ENCODE data around the gene OR5AP2.
"Not testable (repeated sequence)": the region's sequence is repeated elsewhere in the genome, so short reads cannot be mapped to it uniquely, and the experiment has no call there.

OR5AP2 gene

DNA sequence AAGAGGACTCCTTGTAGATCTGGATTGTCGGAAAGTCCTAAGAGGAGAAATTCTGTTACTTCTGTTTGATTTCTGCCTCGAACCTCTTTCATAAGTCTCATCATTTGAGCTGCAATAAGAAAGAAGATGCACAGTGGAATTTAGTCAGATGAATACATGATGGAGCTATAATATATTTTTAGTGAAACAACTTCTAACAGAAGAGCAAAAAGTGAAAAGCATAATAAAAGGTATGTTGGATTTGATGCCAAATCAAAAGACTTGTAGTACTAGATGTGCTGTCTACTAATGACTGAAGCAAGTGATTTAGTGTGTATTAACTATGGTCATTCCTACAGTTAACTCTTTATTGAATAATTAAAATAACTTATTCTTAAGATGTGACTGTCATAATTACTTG, at the start of gene OR5AP2:
OR5AP2 (minus strand) TSS at position 101 of the 400 bp plus-strand sequence; CDS start at position 101, 0 bp downstream.
- no peak for FAIRE-seq

DNA sequence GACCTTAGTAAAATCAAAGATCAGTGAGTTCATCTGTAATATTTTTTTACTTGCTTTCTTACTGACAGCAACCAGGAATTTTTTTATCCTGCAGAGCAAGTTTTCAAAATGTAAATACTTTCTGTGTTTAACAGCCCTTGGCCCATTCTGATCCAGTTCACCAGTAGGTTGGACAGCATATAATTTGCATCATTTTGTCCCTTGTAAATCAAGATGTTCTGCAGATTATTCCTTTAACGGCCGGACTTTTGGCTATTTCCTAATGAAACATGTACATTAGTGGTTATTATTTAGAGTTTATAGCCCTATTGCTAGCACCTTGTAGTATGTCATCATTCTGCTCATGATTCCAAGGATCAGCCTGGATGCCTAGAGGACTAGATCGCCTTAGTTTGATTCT, 48.9 kb upstream of the OR5AP2 start:
- FAIRE-seq, result not testable (repeated sequence)

DNA sequence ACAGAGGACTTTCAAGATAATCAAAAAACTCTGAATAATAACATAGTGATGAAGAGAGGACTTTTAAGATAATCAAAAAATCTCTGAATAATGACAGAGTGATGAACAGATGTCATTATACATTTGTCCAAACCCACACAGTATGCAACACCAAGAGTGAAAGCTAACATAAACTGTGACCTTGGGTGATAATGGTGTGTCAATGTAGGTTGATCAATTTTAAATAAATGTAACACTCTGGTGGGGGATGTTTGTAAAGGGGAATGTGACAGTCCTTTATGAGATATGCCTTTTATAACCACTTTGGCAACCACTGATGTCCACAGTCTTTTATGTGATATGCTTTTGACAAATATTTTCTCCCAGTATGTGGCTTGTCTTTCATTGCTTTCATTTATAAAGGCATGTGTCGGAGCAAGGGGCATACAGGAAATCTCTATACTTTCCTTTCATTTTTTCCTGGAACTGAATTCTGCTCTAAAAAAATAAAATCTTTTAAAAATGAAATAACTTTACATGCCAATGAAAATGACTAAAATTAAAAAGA, 46.4 kb upstream of the OR5AP2 start:
- no peak for FAIRE-seq

DNA sequence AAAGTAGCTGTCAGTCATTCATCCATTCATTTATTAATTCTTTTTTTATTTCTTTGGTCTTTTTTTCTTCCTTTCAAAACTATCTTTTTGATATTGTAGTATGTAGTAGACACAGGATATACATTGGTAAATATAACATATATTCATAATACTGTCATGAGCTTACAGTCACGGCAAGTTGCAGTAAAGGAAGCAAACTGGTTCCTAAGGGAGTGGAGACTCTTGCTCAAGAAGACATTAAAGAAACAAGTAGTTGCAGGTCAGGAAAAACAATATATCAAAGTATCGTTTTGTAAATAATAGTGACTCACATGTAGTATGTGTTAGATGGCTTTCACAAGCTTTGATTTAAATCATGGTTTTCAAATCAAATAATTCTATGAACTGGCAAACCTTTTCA, 28.7 kb upstream of the OR5AP2 start:
- FAIRE-seq, result no peak

DNA sequence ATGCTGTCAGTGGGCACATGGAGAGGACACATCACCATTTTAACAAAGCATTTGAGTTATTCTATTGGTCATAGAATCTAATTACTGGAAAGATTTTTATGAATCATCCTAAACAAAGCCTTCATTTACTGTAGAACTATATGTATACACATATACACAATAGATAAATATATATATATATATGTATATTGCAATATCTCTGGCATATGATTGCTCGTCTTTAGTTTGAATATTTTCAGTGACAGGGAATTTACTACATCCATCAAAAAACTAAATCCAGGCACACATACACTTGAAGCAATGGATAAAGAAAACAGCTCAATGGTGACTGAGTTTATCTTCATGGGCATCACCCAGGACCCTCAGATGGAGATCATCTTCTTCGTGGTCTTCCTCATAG, 21.1 kb upstream of the OR5AP2 start, which contains the start of gene OR5AR1:
OR5AR1 (plus strand) TSS at position 301 of the 400 bp plus-strand sequence; CDS start at position 301, 0 bp downstream.
- FAIRE-seq, result no peak

DNA sequence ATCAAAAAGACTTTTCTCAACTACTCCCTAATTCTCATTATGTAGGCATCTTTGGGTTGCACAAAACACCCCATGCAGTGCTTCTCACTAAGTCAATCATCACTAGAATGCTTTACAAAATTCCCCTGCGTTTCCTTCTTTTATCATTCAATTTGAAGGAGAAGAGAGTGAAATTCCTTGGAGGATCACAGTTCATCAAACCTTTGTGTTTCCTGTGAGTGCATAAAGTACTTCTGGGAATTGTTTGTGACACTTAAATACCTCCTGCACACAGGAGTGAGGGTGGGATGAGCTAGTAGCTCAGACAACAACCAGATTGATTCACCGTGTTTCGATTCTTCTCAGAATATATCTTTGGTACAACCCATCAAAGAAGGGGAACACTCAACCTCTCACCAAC, 17.5 kb upstream of the OR5AP2 start:
- no peak for FAIRE-seq

DNA sequence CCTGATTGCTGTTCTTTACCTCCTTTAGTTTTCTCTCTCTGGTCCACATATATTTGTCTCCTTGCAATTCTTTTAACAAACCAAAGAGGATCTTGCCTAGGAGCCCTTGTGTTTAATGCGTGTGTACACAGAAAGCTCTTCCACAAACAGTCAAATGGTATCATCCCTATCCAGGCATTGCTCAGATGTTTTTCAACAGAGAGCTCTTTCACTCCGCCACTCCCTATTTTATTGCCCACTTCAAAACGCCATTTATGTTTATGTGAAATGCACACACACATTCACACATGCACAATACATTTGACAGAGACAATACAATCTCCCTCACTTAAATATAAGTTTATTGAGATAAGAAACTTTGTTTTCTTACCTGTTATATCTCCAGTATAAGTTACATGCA, 4.7 kb downstream of the OR5AP2 start:
- no peak for FAIRE-seq

DNA sequence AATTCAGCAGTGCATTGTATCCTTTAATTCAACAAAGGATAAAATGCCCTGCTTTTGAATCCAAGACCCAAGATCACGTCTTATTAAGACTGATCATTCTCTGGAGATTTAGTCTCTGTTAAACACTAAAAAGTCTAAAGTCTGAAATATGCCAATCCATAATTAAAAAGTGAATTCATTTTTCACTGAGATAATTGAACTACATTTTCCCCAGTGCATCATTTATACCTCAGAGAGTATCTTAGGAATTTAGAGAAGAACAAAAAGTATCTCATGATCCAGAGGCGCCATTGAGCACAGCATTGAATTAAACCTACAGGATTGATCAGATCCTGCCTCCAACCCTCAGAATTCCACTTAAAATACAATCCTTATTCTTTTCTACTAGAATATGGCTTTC, 5.4 kb downstream of the OR5AP2 start:
- no peak for FAIRE-seq

DNA sequence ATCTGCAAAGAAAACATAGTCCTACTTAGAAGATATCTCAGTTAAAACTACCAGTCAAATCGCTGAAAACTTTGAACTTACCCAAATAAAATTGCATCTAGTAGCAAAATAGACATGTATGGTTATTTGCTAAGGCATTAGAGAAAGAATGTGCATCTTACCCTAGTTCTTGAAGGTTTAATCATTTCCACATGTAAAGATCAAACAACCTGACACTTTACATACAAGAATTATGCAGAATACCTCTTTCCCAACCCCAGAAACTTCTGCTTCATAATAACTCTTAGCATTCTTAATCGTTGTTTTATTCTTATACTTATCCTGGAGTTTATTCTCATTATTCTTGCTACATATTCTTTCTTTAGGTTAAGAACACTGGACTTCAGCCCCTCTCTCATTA, 9.9 kb downstream of the OR5AP2 start:
- no peak for FAIRE-seq

DNA sequence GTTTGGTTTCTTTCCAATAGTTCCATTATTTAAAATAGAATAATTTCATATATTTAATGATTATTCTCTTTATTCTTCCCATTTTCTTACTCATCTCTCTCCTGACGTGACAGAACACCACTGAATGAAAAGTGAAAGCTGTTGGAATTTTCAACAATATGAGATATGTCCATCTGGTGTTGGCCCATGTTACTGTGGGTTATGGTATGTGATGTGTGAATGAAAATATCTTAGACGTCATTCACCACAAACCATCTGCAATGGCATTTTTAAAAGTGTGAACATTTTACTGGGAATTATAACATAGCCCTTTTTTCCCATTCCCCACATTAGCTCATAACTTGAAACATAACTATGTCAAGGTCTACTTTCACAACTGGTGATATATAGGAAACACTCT, 16.3 kb downstream of the OR5AP2 start:
- FAIRE-seq, result no peak

DNA sequence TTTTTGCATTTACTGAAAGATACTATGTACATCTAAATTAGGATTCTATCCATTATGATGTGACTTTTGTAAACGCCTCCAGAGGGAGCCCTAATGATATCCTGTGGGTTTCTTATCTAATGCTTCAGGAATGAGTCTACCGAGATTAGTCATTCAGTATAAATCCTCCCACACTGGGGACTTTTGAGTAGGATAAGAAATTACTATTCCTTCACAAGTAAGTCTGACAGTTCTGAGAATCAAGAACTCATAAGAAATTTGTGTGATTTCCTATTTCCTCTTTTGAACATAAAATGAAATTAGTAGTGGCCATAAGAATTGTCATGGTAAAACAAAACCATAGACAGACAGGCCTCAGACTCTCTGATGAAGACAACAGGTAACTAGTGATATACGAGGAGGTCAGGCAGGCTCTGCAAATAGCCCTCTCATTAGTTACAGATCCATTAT, 17.6 kb downstream of the OR5AP2 start:
- peak; percentile 73 for FAIRE-seq

DNA sequence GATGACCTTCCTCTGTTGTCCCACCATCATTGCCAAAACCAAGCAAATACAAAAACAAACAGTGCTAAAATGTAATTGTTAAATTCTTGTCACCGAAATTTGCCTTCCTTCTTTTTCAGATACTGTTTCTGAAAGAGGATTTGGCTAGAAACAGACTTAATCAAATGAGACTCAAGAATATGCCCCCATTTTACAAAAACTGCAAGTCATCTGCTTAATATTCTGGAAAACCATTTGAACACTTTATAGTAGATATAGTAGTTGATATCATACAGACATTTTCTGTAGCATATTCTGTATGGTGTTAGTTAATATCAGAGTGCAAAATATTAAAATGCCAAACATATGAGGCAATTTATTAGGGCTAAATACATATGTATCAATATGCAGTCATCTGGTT, 31.1 kb downstream of the OR5AP2 start:
- no peak for FAIRE-seq

DNA sequence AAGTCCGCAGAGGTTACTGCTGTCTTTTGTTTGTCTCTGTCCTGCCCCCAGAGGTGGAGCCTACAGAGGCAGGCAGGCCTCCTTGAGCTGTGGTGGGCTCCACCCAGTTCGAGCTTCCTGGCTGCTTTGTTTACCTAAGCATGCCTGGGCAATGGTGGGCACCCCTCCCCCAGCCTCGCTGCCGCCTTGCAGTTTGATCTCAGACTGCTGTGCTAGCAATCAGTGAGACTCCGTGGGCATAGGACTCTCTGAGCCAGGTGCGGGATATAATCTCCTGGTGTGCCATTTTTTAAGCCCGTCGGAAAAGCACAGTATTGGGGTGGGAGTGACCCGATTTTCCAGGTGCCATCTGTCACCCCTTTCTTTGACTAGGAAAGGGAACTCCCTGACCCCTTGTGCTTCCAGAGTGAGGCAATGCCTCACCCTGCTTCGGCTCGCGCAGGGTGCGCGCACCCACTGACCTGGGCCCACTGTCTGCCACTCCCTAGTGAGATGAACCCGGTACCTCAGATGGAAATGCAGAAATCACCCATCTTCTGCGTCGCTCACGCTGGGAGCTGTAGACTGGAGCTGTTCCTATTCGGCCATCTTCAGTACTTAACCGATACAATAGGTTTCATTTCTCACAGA, 50.0 kb downstream of the OR5AP2 start:
- FAIRE-seq, result not testable (repeated sequence)
